ENCODE data around the gene GALNT15.

GALNT15 gene

GRCh38 chr3:16249886-16250285 is 75.4 kb downstream of the GALNT15 start:
- in situ Hi-C loops (cut with HindIII; ENCODE audit: low sequenced_read_pairs) = no loop called here
- DNase-seq (ENCODE audit: low read depth, low spot score) = no peak
- TF ChIP-seq CTCF (IDR thresholded peaks at IDR 0.05; ENCODE audit: low read depth, low read length) = no peak
- H3K4me3 ChIP-seq (ENCODE audit: low read depth, low read length) = no peak overlapping the region

GRCh38 chr3:16251316-16252085 is 77.0 kb downstream of the GALNT15 start:
- in situ Hi-C loops (cut with HindIII; ENCODE audit: low sequenced_read_pairs) = no loop called here
- no peak for DNase-seq (ENCODE audit: low read depth, low spot score)
- H3K4me3 ChIP-seq (ENCODE audit: low read depth, low read length) = no peak overlapping the region
- TF ChIP-seq CTCF (IDR thresholded peaks at IDR 0.05; ENCODE audit: low read depth, low read length) = no peak

GRCh38 chr3:16252243-16252978 is 77.9 kb downstream of the GALNT15 start:
- in situ Hi-C loops (cut with HindIII; ENCODE audit: low sequenced_read_pairs) = no loop called here
- no peak overlapping the region for H3K4me3 ChIP-seq (ENCODE audit: low read depth, low read length)
- no peak for TF ChIP-seq CTCF (IDR thresholded peaks at IDR 0.05; ENCODE audit: low read depth, low read length)
- DNase-seq (ENCODE audit: low read depth, low spot score) = no peak

GRCh38 chr3:16252988-16253387 is 78.5 kb downstream of the GALNT15 start:
- DNase-seq (ENCODE audit: low read depth, low spot score) = no peak
- TF ChIP-seq CTCF (IDR thresholded peaks at IDR 0.05; ENCODE audit: low read depth, low read length) = no peak
- in situ Hi-C loops (cut with HindIII; ENCODE audit: low sequenced_read_pairs) = no loop called here
- no peak overlapping the region for H3K4me3 ChIP-seq (ENCODE audit: low read depth, low read length)

- no peak overlapping the region for H3K4me3 ChIP-seq (ENCODE audit: low read depth, low read length)
- TF ChIP-seq CTCF (IDR thresholded peaks at IDR 0.05; ENCODE audit: low read depth, low read length) = no peak
- in situ Hi-C loops (cut with HindIII; ENCODE audit: low sequenced_read_pairs) = no loop called here
- DNase-seq (ENCODE audit: low read depth, low spot score) = no peak
These were observed 79.1 kb downstream of the GALNT15 start for GRCh38 chr3:16253601-16254000.

GRCh38 chr3:16254916-16255315 is 80.4 kb downstream of the GALNT15 start:
- no peak for TF ChIP-seq CTCF (IDR thresholded peaks at IDR 0.05; ENCODE audit: low read depth, low read length)
- no peak overlapping the region for H3K4me3 ChIP-seq (ENCODE audit: low read depth, low read length)
- DNase-seq (ENCODE audit: low read depth, low spot score) = no peak
- in situ Hi-C loops (cut with HindIII; ENCODE audit: low sequenced_read_pairs) = no loop called here
